K562 (cell line): Measurements from ENCODE around the gene BTBD3. TPM values are rescaled to one million over a fixed set of nuclear protein-coding genes. Genes with fewer than 3 reads are reported as not detected.

Experiments
- BHLHE40 ChIP-seq: IDR thresholded peaks from 2 replicates; pipeline ENCODE4 v1.6.1; 2011; ENCODE audit warnings: low read length, improper control_type of control experiment
- DDX20 ChIP-seq: fragments of 450-650 bp; IDR thresholded peaks from 2 replicates; pipeline ENCODE4 v1.6.1; 2016; ENCODE audit warnings: missing genetic modification characterization, low read depth, mild to moderate bottlenecking, missing compliant biosample characterization, moderate library complexity
- E2F3 ChIP-seq: fragments of 250-450 bp; sonication (Bioruptor Pico); IDR thresholded peaks from 2 replicates; pipeline ENCODE4 v1.4.0; 2020; ENCODE audit warnings: mild to moderate bottlenecking
- RBFOX2 ChIP-seq: fragments of 200-400 bp; formaldehyde crosslinking; IDR thresholded peaks from 2 replicates; pipeline ENCODE4 v1.6.1; 2017; ENCODE audit warnings: low read depth, mild to moderate bottlenecking, low read length, moderate library complexity
- SMC3 ChIP-seq: conservative IDR thresholded peaks from 2 replicates; pipeline ENCODE4 v1.6.1; 2011; ENCODE audit warnings: low read depth, low read length, improper control_type of control experiment; ENCODE audit not compliant: insufficient read depth
- ZNF354B ChIP-seq: fragments of 250-450 bp; sonication (Bioruptor Pico); IDR thresholded peaks from 2 replicates; pipeline ENCODE4 v1.4.0; 2020
- polyA plus RNA-seq, 8 experiments: library from polyadenylated mRNA; depleted of rRNA in 4 of 8; stranded (reverse) in 5 of 8; unstranded in 3 of 8; fragments of >200 nt; fragmentation: Nextera tagmentation in 2 of 8; fragmentation: Illumina TruSeq in 1 of 8; extraction: Ambion mirVana in 2 of 8; extraction: Trizol in 1 of 8; gene quantifications; 2 replicates each; pipeline versions ENCODE4 v1.2.1 to v1.2.3, GENCODE V29; 2011 to 2014; ENCODE audit warnings: inconsistent platforms in 1 of 8, missing spikeins in 1 of 8
- total RNA-seq, 7 experiments: library from RNA; depleted of rRNA in 6 of 7; stranded (reverse); fragments of >200 nt in 6 of 7; fragmentation: Illumina TruSeq in 2 of 7; extraction: Trizol in 2 of 7; gene quantifications; 2 replicates each; pipeline versions ENCODE4 v1.2.1 to v1.2.3, GENCODE V29; 2011 to 2021; ENCODE audit warnings: low replicate concordance in 1 of 7
- TF ChIP-seq, protein P1 (sequence below): fragments of 450-650 bp; IDR thresholded peaks from 2 replicates; pipeline ENCODE4 v1.7.0; 2016; ENCODE audit warnings: borderline replicate concordance
- TF ChIP-seq, protein P2 (sequence below): fragments of 250-450 bp; sonication (Bioruptor Pico); IDR thresholded peaks from 2 replicates; pipeline ENCODE4 v1.4.0; 2020; ENCODE audit warnings: borderline replicate concordance
- TF ChIP-seq, protein P3 (sequence below): fragments of 250-450 bp; sonication (Bioruptor Pico); IDR thresholded peaks from 2 replicates; pipeline ENCODE4 v1.8.0; 2021; ENCODE audit warnings: moderate library complexity, mild to moderate bottlenecking, inconsistent platforms
- TF ChIP-seq, protein P4 (sequence below): fragments of 450-650 bp; IDR thresholded peaks from 2 replicates; pipeline ENCODE4 v1.6.1; 2014; ENCODE audit warnings: low read depth, mild to moderate bottlenecking, moderate library complexity, borderline replicate concordance

The BTBD3 gene
- total and polyA plus RNA-seq, 9 of the 15 experiments (the other 6 are each of a cell fraction or from before 2014, with no cell fraction given), result 1.8 to 11.4 (median 6.4) TPM

DNA sequence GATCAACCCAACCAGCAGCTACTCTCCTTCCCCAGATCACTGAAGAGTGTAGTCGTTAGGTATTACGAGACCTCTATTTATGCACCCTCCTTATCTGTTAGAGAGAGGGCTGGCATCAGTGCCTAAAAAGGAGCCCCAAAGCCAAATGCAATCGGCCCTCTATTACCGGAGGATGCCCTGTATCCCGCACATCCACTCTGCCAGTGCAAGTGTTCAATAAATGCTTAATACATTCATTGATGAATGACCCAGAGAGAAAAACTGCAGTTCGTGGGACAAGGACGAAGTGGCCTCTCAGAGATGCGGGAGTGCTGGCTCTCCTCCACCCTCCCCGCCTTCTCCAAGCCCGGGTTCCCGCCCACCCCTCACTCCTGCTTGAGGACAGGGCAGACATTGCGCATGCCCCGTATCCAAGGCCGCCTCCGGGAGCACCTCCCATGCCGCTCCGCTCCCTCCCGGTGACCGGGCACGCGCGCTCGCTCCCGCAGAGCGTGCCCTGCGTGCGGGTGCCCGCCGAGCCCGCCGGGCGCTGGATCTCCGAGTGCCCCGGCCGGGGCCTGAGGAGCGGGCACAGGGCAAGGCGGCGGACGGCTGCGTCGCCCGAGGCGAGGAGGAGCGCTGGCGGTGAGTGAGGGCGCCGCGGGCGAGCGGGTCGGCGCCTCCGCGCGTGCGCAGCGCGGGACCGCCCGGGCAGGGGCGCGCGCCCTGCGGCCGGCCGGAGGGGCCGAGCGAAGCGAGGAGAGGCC, 27.2 kb upstream of the BTBD3 start (continued):
- TF ChIP-seq, protein P1, sequence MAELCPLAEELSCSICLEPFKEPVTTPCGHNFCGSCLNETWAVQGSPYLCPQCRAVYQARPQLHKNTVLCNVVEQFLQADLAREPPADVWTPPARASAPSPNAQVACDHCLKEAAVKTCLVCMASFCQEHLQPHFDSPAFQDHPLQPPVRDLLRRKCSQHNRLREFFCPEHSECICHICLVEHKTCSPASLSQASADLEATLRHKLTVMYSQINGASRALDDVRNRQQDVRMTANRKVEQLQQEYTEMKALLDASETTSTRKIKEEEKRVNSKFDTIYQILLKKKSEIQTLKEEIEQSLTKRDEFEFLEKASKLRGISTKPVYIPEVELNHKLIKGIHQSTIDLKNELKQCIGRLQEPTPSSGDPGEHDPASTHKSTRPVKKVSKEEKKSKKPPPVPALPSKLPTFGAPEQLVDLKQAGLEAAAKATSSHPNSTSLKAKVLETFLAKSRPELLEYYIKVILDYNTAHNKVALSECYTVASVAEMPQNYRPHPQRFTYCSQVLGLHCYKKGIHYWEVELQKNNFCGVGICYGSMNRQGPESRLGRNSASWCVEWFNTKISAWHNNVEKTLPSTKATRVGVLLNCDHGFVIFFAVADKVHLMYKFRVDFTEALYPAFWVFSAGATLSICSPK, result no peak
- no peak for TF ChIP-seq BHLHE40
- peak; percentile 50 for TF ChIP-seq RBFOX2
- TF ChIP-seq DDX20 (tag), result no peak
- TF ChIP-seq, protein P2, sequence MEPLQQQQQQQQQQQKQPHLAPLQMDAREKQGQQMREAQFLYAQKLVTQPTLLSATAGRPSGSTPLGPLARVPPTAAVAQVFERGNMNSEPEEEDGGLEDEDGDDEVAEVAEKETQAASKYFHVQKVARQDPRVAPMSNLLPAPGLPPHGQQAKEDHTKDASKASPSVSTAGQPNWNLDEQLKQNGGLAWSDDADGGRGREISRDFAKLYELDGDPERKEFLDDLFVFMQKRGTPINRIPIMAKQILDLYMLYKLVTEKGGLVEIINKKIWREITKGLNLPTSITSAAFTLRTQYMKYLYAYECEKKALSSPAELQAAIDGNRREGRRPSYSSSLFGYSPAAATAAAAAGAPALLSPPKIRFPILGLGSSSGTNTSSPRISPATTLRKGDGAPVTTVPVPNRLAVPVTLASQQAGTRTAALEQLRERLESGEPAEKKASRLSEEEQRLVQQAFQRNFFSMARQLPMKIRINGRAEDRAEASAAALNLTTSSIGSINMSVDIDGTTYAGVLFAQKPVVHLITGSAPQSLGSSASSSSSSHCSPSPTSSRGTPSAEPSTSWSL (CRISPR knock-in tag), result no peak
- TF ChIP-seq, protein P3, sequence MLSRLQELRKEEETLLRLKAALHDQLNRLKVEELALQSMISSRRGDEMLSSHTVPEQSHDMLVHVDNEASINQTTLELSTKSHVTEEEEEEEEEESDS, result no peak
- no peak for TF ChIP-seq ZNF354B (CRISPR knock-in tag)
- TF ChIP-seq, protein P4, sequence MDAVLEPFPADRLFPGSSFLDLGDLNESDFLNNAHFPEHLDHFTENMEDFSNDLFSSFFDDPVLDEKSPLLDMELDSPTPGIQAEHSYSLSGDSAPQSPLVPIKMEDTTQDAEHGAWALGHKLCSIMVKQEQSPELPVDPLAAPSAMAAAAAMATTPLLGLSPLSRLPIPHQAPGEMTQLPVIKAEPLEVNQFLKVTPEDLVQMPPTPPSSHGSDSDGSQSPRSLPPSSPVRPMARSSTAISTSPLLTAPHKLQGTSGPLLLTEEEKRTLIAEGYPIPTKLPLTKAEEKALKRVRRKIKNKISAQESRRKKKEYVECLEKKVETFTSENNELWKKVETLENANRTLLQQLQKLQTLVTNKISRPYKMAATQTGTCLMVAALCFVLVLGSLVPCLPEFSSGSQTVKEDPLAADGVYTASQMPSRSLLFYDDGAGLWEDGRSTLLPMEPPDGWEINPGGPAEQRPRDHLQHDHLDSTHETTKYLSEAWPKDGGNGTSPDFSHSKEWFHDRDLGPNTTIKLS, result no peak
- TF ChIP-seq E2F3 (CRISPR knock-in tag), result no peak
- TF ChIP-seq SMC3, result no peak
- TF ChIP-seq, all 486 proteins: peak for 17
